Neural progenitor cell (in vitro differentiated cells): ENCODE data around the gene VEPH1.
"Not testable (repeated sequence)": the region's sequence is repeated elsewhere in the genome, so short reads cannot be mapped to it uniquely, and the experiment has no call there.

Experiments used
- CTCF ChIP-seq: fragments of 200-600 bp; sonication (generic); IDR thresholded peaks from 2 replicates; pipeline ENCODE4 v1.5.1; 2017; ENCODE audit warnings: antibody characterized with exemption, mild to moderate bottlenecking
- EZH2 ChIP-seq: fragments of 200-600 bp; sonication (generic); IDR thresholded peaks from 2 replicates; pipeline ENCODE4 v1.6.1; 2017; ENCODE audit warnings: antibody characterized with exemption, mild to moderate bottlenecking, moderate library complexity
- EZH2phosphoT487 ChIP-seq: fragments of 200-600 bp; sonication (generic); IDR thresholded peaks from 2 replicates; pipeline ENCODE4 v1.6.1; 2017; ENCODE audit warnings: antibody characterized with exemption

DNA sequence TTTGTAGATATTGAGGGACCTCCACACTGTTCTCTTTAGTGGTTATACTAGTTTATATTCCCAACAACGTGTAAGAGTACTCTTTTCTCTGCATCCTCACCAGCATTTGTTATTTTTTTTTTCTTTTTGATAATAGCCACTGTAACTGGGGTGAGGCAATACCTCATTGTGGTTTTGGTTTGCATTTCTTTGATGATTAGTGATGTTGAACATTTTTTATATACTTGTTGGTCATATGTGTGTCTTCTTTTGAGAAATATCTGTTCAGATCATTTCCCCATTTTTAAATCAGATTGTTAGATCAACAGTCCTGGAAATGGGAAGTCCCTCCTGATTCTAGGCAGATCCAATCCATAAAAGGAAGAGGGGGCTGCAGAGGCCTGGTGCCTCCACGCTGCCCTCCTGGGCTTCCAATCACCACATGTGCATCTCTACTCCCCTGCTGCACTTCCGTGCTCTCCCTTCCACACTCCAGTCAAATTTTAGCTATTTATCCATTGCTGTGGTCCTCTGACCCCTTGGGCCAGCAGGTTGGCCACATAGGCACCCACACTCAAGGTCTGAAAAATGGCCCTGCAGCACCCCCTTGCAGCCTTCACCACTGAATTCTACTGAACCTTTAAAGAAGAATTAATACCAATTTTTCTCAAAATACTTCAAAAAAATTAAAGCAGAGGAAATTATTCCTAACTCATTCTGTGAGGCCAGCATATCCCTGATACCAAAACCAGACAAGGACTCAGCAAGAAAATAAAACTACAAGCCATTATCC lies 154.7 kb downstream of the VEPH1 start:
- not testable (repeated sequence) for TF ChIP-seq CTCF, EZH2phosphoT487, EZH2
